ENCODE results near the gene ILRUN. TPM values are rescaled to one million over a fixed set of nuclear protein-coding genes. Genes with fewer than 3 reads are reported as not detected.
"Not testable (repeated sequence)": the region's sequence is repeated elsewhere in the genome, so short reads cannot be mapped to it uniquely, and the experiment has no call there.

The ILRUN gene
- 10 to 100 TPM; 45.7 to 46.1 TPM for total RNA-seq

- Mint-ChIP-seq H3K4me3 (peak within 1 kb of the TSS; percentile 92), H3K36me3 (peaks cover 8% of the 10 kb centered on the region), H3K27me3 (peaks cover 3% of the 10 kb centered on the region), H3K27ac (peak within 1 kb of the TSS; percentile 96), H3K9me3 (no peaks in the 10 kb centered on the region), H3K4me1 (peaks cover 40% of the 10 kb centered on the region)
- DNase-seq: peak; percentile 94
Measured at GRCh38 chr6:34696739-34697543, at the start of gene ILRUN. TSS of gene ILRUN (minus strand) at chr6:34696767. CDS start at chr6:34696603, 164 bp downstream.

- no peaks in the 10 kb centered on the region for H3K4me1 Mint-ChIP-seq
- no peak overlapping the region for H3K4me3 Mint-ChIP-seq
- DNase-seq: no peak
- H3K27ac Mint-ChIP-seq: no peak overlapping the region
- no peaks in the 10 kb centered on the region for H3K9me3 Mint-ChIP-seq
- H3K27me3 Mint-ChIP-seq: no peaks in the 10 kb centered on the region
- no peaks in the 10 kb centered on the region for H3K36me3 Mint-ChIP-seq
Measured at GRCh38 chr6:34745277-34746103, 48.9 kb upstream of the ILRUN start.

GRCh38 chr6:34744294-34744647 is 47.7 kb upstream of the ILRUN start:
- not testable (repeated sequence) for H3K27ac Mint-ChIP-seq, H3K36me3 Mint-ChIP-seq, DNase-seq, H3K4me3 Mint-ChIP-seq, H3K4me1 Mint-ChIP-seq, H3K27me3 Mint-ChIP-seq, H3K9me3 Mint-ChIP-seq

GRCh38 chr6:34743625-34744293 is 47.2 kb upstream of the ILRUN start:
- Mint-ChIP-seq H3K4me3 (no peak overlapping the region), H3K9me3 (no peaks in the 10 kb centered on the region), H3K27me3 (no peaks in the 10 kb centered on the region), H3K4me1 (no peaks in the 10 kb centered on the region), H3K27ac (no peak overlapping the region), H3K36me3 (no peaks in the 10 kb centered on the region)
- no peak for DNase-seq

- no peak overlapping the region for H3K27ac Mint-ChIP-seq
- no peak overlapping the region for H3K4me3 Mint-ChIP-seq
- DNase-seq: no peak
- H3K36me3 Mint-ChIP-seq: no peaks in the 10 kb centered on the region
- no peaks in the 10 kb centered on the region for H3K9me3 Mint-ChIP-seq
- no peaks in the 10 kb centered on the region for H3K4me1 Mint-ChIP-seq
- no peaks in the 10 kb centered on the region for H3K27me3 Mint-ChIP-seq
Measured at GRCh38 chr6:34742094-34742493, 45.5 kb upstream of the ILRUN start.

GRCh38 chr6:34736823-34737222 is 40.3 kb upstream of the ILRUN start:
- no peak overlapping the region for H3K27ac Mint-ChIP-seq
- H3K4me1 Mint-ChIP-seq: no peaks in the 10 kb centered on the region
- DNase-seq: no peak
- H3K4me3 Mint-ChIP-seq: no peak overlapping the region
- no peaks in the 10 kb centered on the region for H3K36me3 Mint-ChIP-seq
- no peaks in the 10 kb centered on the region for H3K9me3 Mint-ChIP-seq
- H3K27me3 Mint-ChIP-seq: no peaks in the 10 kb centered on the region

- Mint-ChIP-seq H3K4me3 (no peak overlapping the region), H3K4me1 (no peaks in the 10 kb centered on the region), H3K27ac (no peak overlapping the region), H3K36me3 (no peaks in the 10 kb centered on the region), H3K27me3 (no peaks in the 10 kb centered on the region), H3K9me3 (no peaks in the 10 kb centered on the region)
- no peak for DNase-seq
Measured at GRCh38 chr6:34731393-34732060, 35.0 kb upstream of the ILRUN start.

GRCh38 chr6:34729631-34730470 is 33.3 kb upstream of the ILRUN start:
- Mint-ChIP-seq H3K27ac (no peak overlapping the region), H3K36me3 (no peaks in the 10 kb centered on the region), H3K4me1 (no peaks in the 10 kb centered on the region), H3K9me3 (no peaks in the 10 kb centered on the region), H3K4me3 (no peak overlapping the region), H3K27me3 (no peaks in the 10 kb centered on the region)
- DNase-seq: no peak

GRCh38 chr6:34726055-34726454 is 29.5 kb upstream of the ILRUN start:
- no peak for DNase-seq
- Mint-ChIP-seq H3K4me3 (no peak overlapping the region), H3K27ac (no peak overlapping the region), H3K4me1 (no peaks in the 10 kb centered on the region), H3K27me3 (no peaks in the 10 kb centered on the region), H3K9me3 (no peaks in the 10 kb centered on the region), H3K36me3 (no peaks in the 10 kb centered on the region)

- no peaks in the 10 kb centered on the region for H3K36me3 Mint-ChIP-seq
- no peaks in the 10 kb centered on the region for H3K9me3 Mint-ChIP-seq
- H3K27ac Mint-ChIP-seq: no peak overlapping the region
- H3K4me3 Mint-ChIP-seq: no peak overlapping the region
- no peaks in the 10 kb centered on the region for H3K4me1 Mint-ChIP-seq
- H3K27me3 Mint-ChIP-seq: no peaks in the 10 kb centered on the region
- DNase-seq: no peak
Measured at GRCh38 chr6:34723203-34723602, 26.6 kb upstream of the ILRUN start.

- Mint-ChIP-seq H3K27ac (no peak overlapping the region), H3K27me3 (no peaks in the 10 kb centered on the region), H3K9me3 (no peaks in the 10 kb centered on the region), H3K36me3 (no peaks in the 10 kb centered on the region), H3K4me3 (no peak overlapping the region), H3K4me1 (no peaks in the 10 kb centered on the region)
- DNase-seq: no peak
Measured at GRCh38 chr6:34722451-34722850, 25.9 kb upstream of the ILRUN start.

GRCh38 chr6:34720160-34720559 is 23.6 kb upstream of the ILRUN start:
- not testable (repeated sequence) for H3K9me3 Mint-ChIP-seq, DNase-seq, H3K27me3 Mint-ChIP-seq, H3K36me3 Mint-ChIP-seq, H3K4me3 Mint-ChIP-seq, H3K4me1 Mint-ChIP-seq, H3K27ac Mint-ChIP-seq

- not testable (repeated sequence) for H3K4me3 Mint-ChIP-seq, H3K9me3 Mint-ChIP-seq, H3K27me3 Mint-ChIP-seq, H3K27ac Mint-ChIP-seq, H3K36me3 Mint-ChIP-seq, H3K4me1 Mint-ChIP-seq, DNase-seq
Measured at GRCh38 chr6:34719646-34720045, 23.1 kb upstream of the ILRUN start.

- H3K4me1 Mint-ChIP-seq: no peaks in the 10 kb centered on the region
- no peaks in the 10 kb centered on the region for H3K27me3 Mint-ChIP-seq
- H3K4me3 Mint-ChIP-seq: no peak overlapping the region
- no peak for DNase-seq
- no peak overlapping the region for H3K27ac Mint-ChIP-seq
- H3K36me3 Mint-ChIP-seq: no peaks in the 10 kb centered on the region
- no peaks in the 10 kb centered on the region for H3K9me3 Mint-ChIP-seq
Measured at GRCh38 chr6:34718976-34719375, 22.4 kb upstream of the ILRUN start.
